IMR-90 (cell line): ENCODE results near the gene GCNT3. TPM values are rescaled to one million over a fixed set of nuclear protein-coding genes. Genes with fewer than 3 reads are reported as not detected.

Experiments
- ATAC-seq: fragments of 200-7000 bp; cut with Tn5 transposase; 2 replicates; pipeline ENCODE4 v1.9.1; 2020; ENCODE audit warnings: low read depth, mild to moderate bottlenecking, moderate library complexity
- BruUV-seq: library from RNA; stranded (reverse); fragments of 400-500 nt; replicated peaks from 2 replicates; lab custom pipeline; 2021; lab: Mats Ljungman, UMichigan
- CTCF ChIA-PET: fragments of 300-600 bp; formaldehyde crosslinking; extraction: SDS; loops from one replicate; lab custom pipeline; 2021; ENCODE audit warnings: antibody characterized with exemption; lab: Yijun Ruan, JAX
- POLR2A ChIA-PET: fragments of 300-600 bp; sonication (Branson Sonifier 250); formaldehyde crosslinking; loops from one replicate; lab custom pipeline; 2022; ENCODE audit warnings: antibody characterized with exemption; ENCODE audit not compliant: unreplicated experiment; lab: Charles Lee
- DNase-seq: peaks from one replicate; pipeline ENCODE4 v3.0.0; 2013
- H2AFZ ChIP-seq: replicated peaks from 2 replicates; pipeline ENCODE3; 2013; ENCODE audit warnings: low read length, mild to moderate bottlenecking; ENCODE audit not compliant: poor library complexity
- H2AK5ac ChIP-seq: 2 replicates; pipeline ENCODE4 v1.6.1; 2013; ENCODE audit warnings: low read depth, low read length, inconsistent platforms
- H2AK9ac ChIP-seq: replicated peaks from 2 replicates; pipeline ENCODE3; 2013; ENCODE audit warnings: mild to moderate bottlenecking, low read depth, low read length, moderate library complexity; ENCODE audit not compliant: poor library complexity
- H2BK120ac ChIP-seq: 2 replicates; pipeline ENCODE4 v1.6.1; 2013; ENCODE audit warnings: low read depth, low read length, inconsistent platforms
- H2BK15ac ChIP-seq: 3 replicates; pipeline ENCODE4 v1.6.1; 2013; ENCODE audit warnings: low read depth, low read length, inconsistent platforms
- H2BK20ac ChIP-seq: 2 replicates; pipeline ENCODE4 v1.6.1; 2013; ENCODE audit warnings: low read depth, mild to moderate bottlenecking, inconsistent platforms, low read length, moderate library complexity
- H2BK5ac ChIP-seq: 2 replicates; pipeline ENCODE4 v1.6.1; 2013; ENCODE audit warnings: mild to moderate bottlenecking, low read depth, low read length, inconsistent platforms; ENCODE audit not compliant: poor library complexity, severe bottlenecking
- H3K14ac ChIP-seq: replicated peaks from 2 replicates; pipeline ENCODE4 v1.6.1; 2013; ENCODE audit warnings: low read depth, low read length, inconsistent platforms
- H3K18ac ChIP-seq: 2 replicates; pipeline ENCODE4 v1.6.1; 2013; ENCODE audit warnings: low read depth, low read length, control low read depth
- H3K23ac ChIP-seq: 2 replicates; pipeline ENCODE4 v1.6.1; 2013; ENCODE audit warnings: low read depth, low read length, inconsistent platforms
- H3K27ac ChIP-seq: 2 replicates; pipeline ENCODE4 v1.5.1; 2013; ENCODE audit warnings: mild to moderate bottlenecking, control low read depth, low read length; ENCODE audit not compliant: insufficient read depth
- H3K27me3 ChIP-seq: 2 replicates; pipeline ENCODE4 v1.6.1; 2013; ENCODE audit warnings: low read length; ENCODE audit not compliant: control insufficient read depth, insufficient read depth
- H3K36me3 ChIP-seq: 2 replicates; pipeline ENCODE4 v1.6.1; 2013; ENCODE audit warnings: low read length, mixed read lengths; ENCODE audit not compliant: control insufficient read depth, insufficient read depth
- H3K4ac ChIP-seq: 2 replicates; pipeline ENCODE4 v1.6.1; 2013; ENCODE audit warnings: low read depth, low read length, inconsistent platforms
- H3K4me1 ChIP-seq: 2 replicates; pipeline ENCODE4 v1.6.1; 2013; ENCODE audit warnings: low read length, mixed read lengths; ENCODE audit not compliant: control insufficient read depth, insufficient read depth
- H3K4me2 ChIP-seq: 2 replicates; pipeline ENCODE4 v1.6.1; 2013; ENCODE audit warnings: low read depth, mild to moderate bottlenecking, control low read depth, low read length, moderate library complexity
- H3K4me3 ChIP-seq: 2 replicates; pipeline ENCODE4 v1.5.1; 2013; ENCODE audit warnings: low read depth, mild to moderate bottlenecking, control low read depth, low read length, moderate library complexity; ENCODE audit not compliant: insufficient read depth
- H3K56ac ChIP-seq: 2 replicates; pipeline ENCODE4 v1.6.1; 2013; ENCODE audit warnings: low read length, inconsistent platforms; ENCODE audit not compliant: insufficient read depth; ENCODE audit errors: extremely low read depth
- H3K79me1 ChIP-seq, 2 experiments: 2 replicates each; pipeline ENCODE4 v1.6.1; 2013; ENCODE audit warnings: low read length in 2 of 2, inconsistent platforms in 1 of 2, low read depth in 1 of 2
- H3K9ac ChIP-seq: 2 replicates; pipeline ENCODE4 v1.6.1; 2013; ENCODE audit warnings: low read depth, low read length, control low read depth
- H3K9me1 ChIP-seq: 2 replicates; pipeline ENCODE4 v1.6.1; 2013; ENCODE audit warnings: low read length, inconsistent platforms; ENCODE audit not compliant: insufficient read depth
- H3K9me3 ChIP-seq: 2 replicates; pipeline ENCODE4 v1.6.1; 2013; ENCODE audit warnings: low read length; ENCODE audit not compliant: control insufficient read depth, insufficient read depth
- H4K20me1 ChIP-seq: 2 replicates; pipeline ENCODE4 v1.6.1; 2013; ENCODE audit warnings: low read length, inconsistent platforms; ENCODE audit not compliant: insufficient read depth
- H4K5ac ChIP-seq: 2 replicates; pipeline ENCODE4 v1.6.1; 2013; ENCODE audit warnings: mild to moderate bottlenecking, low read depth, low read length, control low read depth
- H4K8ac ChIP-seq, 2 experiments: 2 replicates each; pipeline ENCODE4 v1.6.1; 2013; ENCODE audit warnings: low read depth in 2 of 2, low read length in 2 of 2, control low read depth in 1 of 2, inconsistent platforms in 1 of 2
- H4K91ac ChIP-seq: 2 replicates; pipeline ENCODE4 v1.6.1; 2013; ENCODE audit warnings: low read depth, low read length, inconsistent platforms; ENCODE audit not compliant: insufficient read depth
- BHLHE40 ChIP-seq: fragments of 150-350 bp; IDR thresholded peaks from 2 replicates; pipeline ENCODE4 v1.6.1; 2016; ENCODE audit warnings: mild to moderate bottlenecking, low read depth, low read length
- CEBPB ChIP-seq: IDR thresholded peaks from 2 replicates; pipeline ENCODE4 v1.6.1; 2012; ENCODE audit warnings: low read depth, low read length, improper control_type of control experiment
- CHD1 ChIP-seq: IDR thresholded peaks from 2 replicates; pipeline ENCODE4 v1.6.1; 2012; ENCODE audit warnings: low read depth, low read length, improper control_type of control experiment
- CTCF ChIP-seq: conservative IDR thresholded peaks from 2 replicates; pipeline ENCODE4 v1.5.1; 2012; ENCODE audit warnings: mild to moderate bottlenecking, low read depth, low read length, improper control_type of control experiment
- ELK1 ChIP-seq: fragments of 150-350 bp; IDR thresholded peaks from 2 replicates; pipeline ENCODE4 v1.6.1; 2016; ENCODE audit warnings: low read depth, mild to moderate bottlenecking, low read length, moderate library complexity, borderline replicate concordance
- FOS ChIP-seq: fragments of 150-350 bp; IDR thresholded peaks from 2 replicates; pipeline ENCODE4 v1.6.1; 2016; ENCODE audit warnings: low read depth, low read length
- MAFK ChIP-seq: IDR thresholded peaks from 2 replicates; pipeline ENCODE4 v1.6.1; 2012; ENCODE audit warnings: low read depth, low read length, improper control_type of control experiment
- MXI1 ChIP-seq: IDR thresholded peaks from 2 replicates; pipeline ENCODE4 v1.6.1; 2012; ENCODE audit warnings: low read depth, mild to moderate bottlenecking, low read length, moderate library complexity, borderline replicate concordance
- NFE2L2 ChIP-seq: fragments of 150-350 bp; IDR thresholded peaks from 2 replicates; pipeline ENCODE4 v1.6.1; 2016; ENCODE audit warnings: low read depth, mild to moderate bottlenecking, low read length
- POLR2A ChIP-seq: IDR thresholded peaks from 2 replicates; pipeline ENCODE4 v1.6.1; 2012; ENCODE audit warnings: mild to moderate bottlenecking, low read depth, low read length
- RAD21 ChIP-seq: IDR thresholded peaks from 2 replicates; pipeline ENCODE4 v1.6.1; 2012; ENCODE audit warnings: low read length, improper control_type of control experiment
- RCOR1 ChIP-seq: IDR thresholded peaks from 2 replicates; pipeline ENCODE4 v1.6.1; 2012; ENCODE audit warnings: mild to moderate bottlenecking, low read length, improper control_type of control experiment; ENCODE audit not compliant: insufficient replicate concordance
- RFX5 ChIP-seq: IDR thresholded peaks from 2 replicates; pipeline ENCODE4 v1.8.0; 2012; ENCODE audit warnings: low read depth, mild to moderate bottlenecking, low read length, moderate library complexity
- SMC3 ChIP-seq: fragments of 150-350 bp; IDR thresholded peaks from 2 replicates; pipeline ENCODE4 v1.6.1; 2016; ENCODE audit warnings: low read depth, mild to moderate bottlenecking, antibody characterized with exemption, low read length, moderate library complexity
- USF2 ChIP-seq: fragments of 150-350 bp; IDR thresholded peaks from 2 replicates; pipeline ENCODE4 v1.6.1; 2017; ENCODE audit warnings: mild to moderate bottlenecking, antibody characterized with exemption, low read length, low read depth
- WGBS, 2 experiments: methylation state at CpG; one replicate each; pipeline versions ENCODE4 v1.1.5 to v1.1.7; 2013; ENCODE audit warnings: missing lambda C conversion rate in 2 of 2; ENCODE audit not compliant: insufficient read length in 1 of 2; ENCODE audit errors: extremely low coverage in 2 of 2; 5-methylcytosine and 5-hydroxymethylcytosine counted together
- dilution Hi-C: fragments of 300-500 bp; cut with HindIII; formaldehyde crosslinking; loops from one replicate; pipeline ENCODE4 v1.14.3; 2018; ENCODE audit warnings: low sequenced_read_pairs; ENCODE audit not compliant: unreplicated experiment
- in situ Hi-C: fragments of 300-500 bp; cut with MboI; formaldehyde crosslinking; loops from 3 replicates; pipeline ENCODE4 v1.14.3; 2019; ENCODE audit warnings: low sequenced_read_pairs, inconsistent platforms, mixed read lengths
- intact Hi-C: fragments of 100-400 bp; cut with micrococcal nuclease; formaldehyde crosslinking; loops from 2 replicates; pipeline ENCODE4 v1.10.0; 2022
- polyA plus RNA-seq, 3 experiments: library from polyadenylated mRNA; depleted of rRNA; stranded (reverse); fragments of >200 nt; gene quantifications; 2 replicates each; pipeline ENCODE4 v1.2.3, GENCODE V29; 2012; ENCODE audit warnings: low replicate concordance in 1 of 3
- total RNA-seq: library from RNA; depleted of rRNA; stranded (reverse); fragments of >200 nt; gene quantifications from 2 replicates; pipeline ENCODE4 v1.2.3, GENCODE V29; 2012

GCNT3 gene
- total and polyA plus RNA-seq, 2 of the 4 experiments (the other 2 are of a cell fraction): not detected

- H2AK5ac ChIP-seq: no peak overlapping the region
- H4K91ac ChIP-seq: no peak overlapping the region
- H3K9me1 ChIP-seq: no peaks in the 10 kb centered on the region
- no peaks in the 10 kb centered on the region for H3K79me1 ChIP-seq
- ChIA-PET POLR2A (no interaction called here), CTCF (no interaction called here)
- H3K4me1 ChIP-seq: no peaks in the 10 kb centered on the region
- dilution Hi-C loops (no loop called here), intact Hi-C loops (no loop called here), in situ Hi-C loops (no loop called here)
- WGBS, 2 experiments: 80% methylated on average over 6 of the region's 8 CpGs; no CpG with 5 or more reads in 1 of the 2 experiments
- no peaks in the 10 kb centered on the region for H3K36me3 ChIP-seq
- H3K4ac ChIP-seq: no peak overlapping the region
- peak overlapping the region; percentile 38 for H2AFZ ChIP-seq
- H3K23ac ChIP-seq: no peak overlapping the region
- H3K18ac ChIP-seq: no peak overlapping the region
- no peak overlapping the region for H4K8ac ChIP-seq
- no peak for TF ChIP-seq CTCF
- no peak for TF ChIP-seq CEBPB
- no peak for TF ChIP-seq CHD1
- TF ChIP-seq RCOR1: no peak
- TF ChIP-seq NFE2L2: no peak
- no peak for TF ChIP-seq MXI1
- no peak for TF ChIP-seq MAFK
- TF ChIP-seq SMC3: no peak
- TF ChIP-seq BHLHE40: no peak
- no peak for TF ChIP-seq ELK1
- no peak for TF ChIP-seq USF2
- TF ChIP-seq RFX5: no peak
- no peak for TF ChIP-seq RAD21
- TF ChIP-seq FOS: no peak
- no peak for TF ChIP-seq POLR2A
- DNase-seq: no peak
- no peak overlapping the region for H2AK9ac ChIP-seq
- H3K9ac ChIP-seq: no peak overlapping the region
- H3K14ac ChIP-seq: no peak overlapping the region
- H4K20me1 ChIP-seq: no peaks in the 10 kb centered on the region
- no TSS peak for BruUV-seq
- no peak overlapping the region for H2BK120ac ChIP-seq
- H3K27me3 ChIP-seq: peaks cover 5% of the 10 kb centered on the region; the same call in 1 of the 2 replicates
- H2BK5ac ChIP-seq: no peak overlapping the region
- H3K27ac ChIP-seq: no peak overlapping the region
- H3K56ac ChIP-seq: no peak overlapping the region
- H2BK20ac ChIP-seq: no peak overlapping the region
- H3K4me3 ChIP-seq: no peak overlapping the region
- no peak for ATAC-seq
- no peak overlapping the region for H3K4me2 ChIP-seq
- no peak overlapping the region for H2BK15ac ChIP-seq
- no peak overlapping the region for H4K5ac ChIP-seq
- 0 out of 2 replicates have a peak, but pooled peaks cover 2% of the 10 kb centered on the region for H3K9me3 ChIP-seq
These were observed 42.1 kb upstream of the GCNT3 start for GRCh38 chr15:59569477-59569876.
